Karpas-422 (cell line): ENCODE measurements around the gene CFH. TPM values are rescaled to one million over a fixed set of nuclear protein-coding genes. Genes with fewer than 3 reads are reported as not detected.
"Not testable (repeated sequence)": the region's sequence is repeated elsewhere in the genome, so short reads cannot be mapped to it uniquely, and the experiment has no call there.

Experiments used
- DNase-seq: peaks from one replicate; pipeline ENCODE4 v3.0.0-alpha.2; 2015
- H2AFZ ChIP-seq: fragments of 200-600 bp; sonication (generic); 2 replicates; pipeline ENCODE4 v1.6.1; 2014; ENCODE audit warnings: antibody characterized with exemption, low read length, mixed read lengths
- H3K27ac ChIP-seq: fragments of 200-600 bp; sonication (generic); 2 replicates; pipeline ENCODE4 v1.5.1; 2014; ENCODE audit warnings: mild to moderate bottlenecking, low read length, moderate library complexity
- H3K27me3 ChIP-seq: fragments of 200-600 bp; sonication (generic); 2 replicates; pipeline ENCODE4 v1.6.1; 2014; ENCODE audit warnings: low read length, mixed read lengths
- H3K36me3 ChIP-seq: fragments of 200-600 bp; sonication (generic); 2 replicates; pipeline ENCODE4 v1.6.1; 2014; ENCODE audit warnings: low read length, mixed read lengths; ENCODE audit not compliant: insufficient read depth
- H3K4me1 ChIP-seq: fragments of 200-600 bp; sonication (generic); 2 replicates; pipeline ENCODE4 v1.6.1; 2014; ENCODE audit warnings: mild to moderate bottlenecking, low read length, mixed read lengths
- H3K4me2 ChIP-seq: fragments of 200-600 bp; sonication (generic); 2 replicates; pipeline ENCODE4 v1.6.1; 2014; ENCODE audit warnings: low read length, low read depth, mild to moderate bottlenecking; ENCODE audit not compliant: poor library complexity, severe bottlenecking
- H3K4me3 ChIP-seq: fragments of 200-600 bp; sonication (generic); 2 replicates; pipeline ENCODE4 v1.5.1; 2014; ENCODE audit warnings: mild to moderate bottlenecking, antibody characterized with exemption, low read length, mixed read lengths
- H3K79me2 ChIP-seq: fragments of 200-600 bp; sonication (generic); 2 replicates; pipeline ENCODE4 v1.6.1; 2014; ENCODE audit warnings: mild to moderate bottlenecking, low read length, mixed read lengths
- H3K9ac ChIP-seq: fragments of 200-600 bp; sonication (generic); 2 replicates; pipeline ENCODE4 v1.6.0; 2014; ENCODE audit warnings: low read length
- H3K9me2 ChIP-seq: fragments of 200-600 bp; sonication (generic), shearing (Covaris generic); replicated peaks from 2 replicates; pipeline ENCODE4 v1.6.0; 2014; ENCODE audit warnings: mild to moderate bottlenecking, low read length, moderate library complexity; ENCODE audit not compliant: insufficient read depth
- H3K9me3 ChIP-seq: fragments of 300-700, 200-600 bp; sonication (generic); 2 replicates; pipeline ENCODE4 v1.6.1; 2014; ENCODE audit warnings: low read length, mixed read lengths
- H4K20me1 ChIP-seq: fragments of 200-600 bp; sonication (generic); 2 replicates; pipeline ENCODE4 v1.6.1; 2014; ENCODE audit warnings: mild to moderate bottlenecking, antibody characterized with exemption, low read length, low read depth; ENCODE audit not compliant: insufficient read depth
- total RNA-seq: library from RNA; depleted of rRNA; stranded (reverse); fragments of >200 nt; shearing (Covaris generic); gene quantifications from 2 replicates; pipeline ENCODE4 v1.2.3, GENCODE V29; 2014; ENCODE audit warnings: low replicate concordance

Gene CFH
- total RNA-seq, 1 experiment from 2014 or later = not detected

GRCh38 chr1:196734460-196734859 is 82.6 kb downstream of the CFH start:
- Histone ChIP-seq H4K20me1 (no peaks in the 10 kb centered on the region), H3K27me3 (0 out of 2 replicates have a peak, but pooled peaks cover 2% of the 10 kb centered on the region), H3K4me3 (no peak overlapping the region), H3K9ac (no peak overlapping the region), H2AFZ (no peak overlapping the region), H3K36me3 (no peaks in the 10 kb centered on the region), H3K4me2 (no peak overlapping the region), H3K9me2 (no peaks in the 10 kb centered on the region), H3K27ac (no peak overlapping the region), H3K79me2 (no peaks in the 10 kb centered on the region), H3K4me1 (no peaks in the 10 kb centered on the region), H3K9me3 (no peaks in the 10 kb centered on the region; the same call in 1 of the 2 replicates)
- no peak for DNase-seq

GRCh38 chr1:196738730-196739129 is 86.9 kb downstream of the CFH start:
- H3K4me3 ChIP-seq = no peak overlapping the region
- no peaks in the 10 kb centered on the region for H3K79me2 ChIP-seq
- H3K27ac ChIP-seq = no peak overlapping the region

GRCh38 chr1:196743244-196743643 is 91.4 kb downstream of the CFH start:
- not testable (repeated sequence) for H3K27me3 ChIP-seq, H4K20me1 ChIP-seq, H3K4me2 ChIP-seq, H3K79me2 ChIP-seq, H3K36me3 ChIP-seq, H3K4me1 ChIP-seq, H3K9ac ChIP-seq, H2AFZ ChIP-seq, H3K4me3 ChIP-seq, H3K9me3 ChIP-seq, H3K27ac ChIP-seq, H3K9me2 ChIP-seq
- DNase-seq = peak; percentile 72

More at GRCh38 chr1:196738730-196739129, 86.9 kb downstream of the CFH start:
- H3K4me2 ChIP-seq = no peak overlapping the region
- H3K9me3 ChIP-seq = no peaks in the 10 kb centered on the region; the same call in 1 of the 2 replicates
- no peak overlapping the region for H3K9ac ChIP-seq
- no peaks in the 10 kb centered on the region for H3K9me2 ChIP-seq
- 0 out of 2 replicates have a peak, but pooled peaks cover 2% of the 10 kb centered on the region for H3K27me3 ChIP-seq
- no peaks in the 10 kb centered on the region for H4K20me1 ChIP-seq
- H3K36me3 ChIP-seq = no peaks in the 10 kb centered on the region
- H2AFZ ChIP-seq = no peak overlapping the region
- H3K4me1 ChIP-seq = no peaks in the 10 kb centered on the region
- DNase-seq = no peak

GRCh38 chr1:196765019-196765740 is 113.3 kb downstream of the CFH start:
- not testable (repeated sequence) for H3K4me3 ChIP-seq, H2AFZ ChIP-seq

GRCh38 chr1:196769823-196770222 is 118.0 kb downstream of the CFH start:
- not testable (repeated sequence) for H3K4me1 ChIP-seq, H3K9me2 ChIP-seq, H3K79me2 ChIP-seq, H3K9me3 ChIP-seq, H3K27ac ChIP-seq, H3K4me2 ChIP-seq, H2AFZ ChIP-seq, DNase-seq, H3K27me3 ChIP-seq, H3K36me3 ChIP-seq, H3K9ac ChIP-seq, H4K20me1 ChIP-seq, H3K4me3 ChIP-seq

More at GRCh38 chr1:196765019-196765740, 113.3 kb downstream of the CFH start:
- not testable (repeated sequence) for H4K20me1 ChIP-seq, H3K79me2 ChIP-seq, H3K27me3 ChIP-seq, H3K4me1 ChIP-seq, H3K4me2 ChIP-seq, H3K9ac ChIP-seq, H3K9me3 ChIP-seq, DNase-seq, H3K27ac ChIP-seq, H3K36me3 ChIP-seq, H3K9me2 ChIP-seq

GRCh38 chr1:196773713-196774112 is 121.9 kb downstream of the CFH start:
- Histone ChIP-seq H2AFZ (no peak overlapping the region), H4K20me1 (no peaks in the 10 kb centered on the region), H3K27me3 (no peaks in the 10 kb centered on the region), H3K9me2 (no peaks in the 10 kb centered on the region), H3K9ac (no peak overlapping the region), H3K9me3 (no peaks in the 10 kb centered on the region), H3K4me2 (no peak overlapping the region), H3K36me3 (no peaks in the 10 kb centered on the region), H3K4me3 (no peak overlapping the region), H3K79me2 (no peaks in the 10 kb centered on the region), H3K27ac (no peak overlapping the region), H3K4me1 (no peaks in the 10 kb centered on the region)
- no peak for DNase-seq

- Histone ChIP-seq H2AFZ (no peak overlapping the region), H3K9ac (no peak overlapping the region), H3K4me3 (no peak overlapping the region), H3K79me2 (no peaks in the 10 kb centered on the region), H3K9me2 (no peaks in the 10 kb centered on the region), H3K27me3 (no peaks in the 10 kb centered on the region), H3K27ac (no peak overlapping the region), H3K4me1 (no peaks in the 10 kb centered on the region), H3K36me3 (no peaks in the 10 kb centered on the region), H3K9me3 (no peaks in the 10 kb centered on the region), H3K4me2 (no peak overlapping the region), H4K20me1 (no peaks in the 10 kb centered on the region)
- DNase-seq = no peak
Measured at GRCh38 chr1:196774175-196774574, 122.3 kb downstream of the CFH start.

GRCh38 chr1:196774603-196775002 is 122.8 kb downstream of the CFH start, which contains the start of gene CFHR3:
Gene CFHR3, plus strand, starts transcription at chr1:196774840. Its CDS starts 47 bp downstream, at chr1:196774887.
- H4K20me1 ChIP-seq = no peaks in the 10 kb centered on the region
- H3K36me3 ChIP-seq = no peaks in the 10 kb centered on the region
- no peak within 1 kb of the TSS for H2AFZ ChIP-seq

More at GRCh38 chr1:196774603-196775002, 122.8 kb downstream of the CFH start, which contains the start of gene CFHR3:
- H3K4me1 ChIP-seq = no peaks in the 10 kb centered on the region
- no peak within 1 kb of the TSS for H3K4me3 ChIP-seq
- H3K27ac ChIP-seq = no peak within 1 kb of the TSS
- no peaks in the 10 kb centered on the region for H3K27me3 ChIP-seq
- no peaks in the 10 kb centered on the region for H3K9me3 ChIP-seq
- no peak within 1 kb of the TSS for H3K9ac ChIP-seq
- H3K9me2 ChIP-seq = no peaks in the 10 kb centered on the region
- no peak for DNase-seq
- H3K79me2 ChIP-seq = no peaks in the 10 kb centered on the region
- H3K4me2 ChIP-seq = no peak within 1 kb of the TSS
